GM21717 (cell line): Measurements from ENCODE around the gene ERC1.
"Not testable (repeated sequence)": the region's sequence is repeated elsewhere in the genome, so short reads cannot be mapped to it uniquely, and the experiment has no call there.

ENCODE experiments used
- ATAC-seq: cut with Tn5 transposase; IDR thresholded peaks from one replicate; pipeline ENCODE4 v1.9.1; 2021; ENCODE audit warnings: mild to moderate bottlenecking, moderate library complexity; ENCODE audit not compliant: unreplicated experiment

The ERC1 gene

DNA sequence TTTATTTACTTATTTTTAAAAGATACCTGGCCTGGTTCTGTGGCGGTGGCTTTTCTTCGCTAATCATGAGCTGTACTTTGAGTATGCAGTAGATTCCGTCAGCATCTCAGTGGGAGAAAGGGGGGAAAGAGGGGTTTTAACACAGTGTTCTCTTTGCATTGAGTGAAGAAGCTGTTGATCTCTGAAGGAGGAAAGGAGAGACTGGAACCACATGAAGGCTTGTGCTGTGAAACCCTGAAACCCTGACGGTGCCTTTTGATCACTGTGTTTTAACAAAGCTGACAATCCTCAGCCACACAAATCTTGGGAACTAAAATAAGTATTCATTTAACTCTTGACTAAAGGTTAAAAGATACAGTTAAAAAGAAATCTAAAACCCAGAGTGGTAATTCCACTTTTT lies 353.2 kb downstream of the ERC1 start:
- no peak for ATAC-seq

DNA sequence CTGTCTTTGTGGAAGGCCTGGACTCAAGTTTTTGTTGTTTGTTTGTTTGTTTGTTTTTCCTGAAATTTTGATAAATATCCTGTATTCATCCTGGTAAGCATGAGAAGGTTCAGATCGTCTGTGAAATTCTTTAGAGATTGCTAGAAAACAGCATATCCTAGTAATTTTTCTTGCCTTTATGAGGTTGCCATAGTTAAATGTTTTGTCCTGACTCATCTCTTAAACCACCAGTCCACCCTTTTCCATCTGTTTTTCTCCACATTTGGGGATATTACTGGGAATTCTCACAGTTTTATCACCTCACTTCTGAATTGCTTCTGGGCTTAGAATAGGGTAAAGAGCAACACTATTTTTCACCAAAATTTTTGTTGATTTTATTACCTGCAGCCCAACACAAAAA lies 355.1 kb downstream of the ERC1 start:
- ATAC-seq = no peak

DNA sequence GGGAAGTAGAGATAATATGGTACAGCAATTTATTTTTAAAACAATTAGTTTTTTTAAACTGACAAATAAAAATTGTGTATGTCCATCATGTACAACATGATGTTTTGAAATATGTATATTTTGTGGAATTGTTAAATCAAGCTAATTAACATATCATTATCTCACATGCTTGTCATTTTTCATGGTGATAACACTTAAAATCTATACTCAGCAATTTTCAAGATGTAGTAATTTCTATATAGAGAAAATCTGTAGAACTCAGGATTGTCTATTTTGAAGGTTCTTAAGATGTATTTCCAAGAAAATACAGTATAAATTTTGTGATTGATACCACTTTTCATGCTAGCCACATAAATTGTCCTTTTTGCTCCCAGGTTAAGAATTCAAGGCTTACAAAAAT lies 356.3 kb downstream of the ERC1 start:
- ATAC-seq = no peak

DNA sequence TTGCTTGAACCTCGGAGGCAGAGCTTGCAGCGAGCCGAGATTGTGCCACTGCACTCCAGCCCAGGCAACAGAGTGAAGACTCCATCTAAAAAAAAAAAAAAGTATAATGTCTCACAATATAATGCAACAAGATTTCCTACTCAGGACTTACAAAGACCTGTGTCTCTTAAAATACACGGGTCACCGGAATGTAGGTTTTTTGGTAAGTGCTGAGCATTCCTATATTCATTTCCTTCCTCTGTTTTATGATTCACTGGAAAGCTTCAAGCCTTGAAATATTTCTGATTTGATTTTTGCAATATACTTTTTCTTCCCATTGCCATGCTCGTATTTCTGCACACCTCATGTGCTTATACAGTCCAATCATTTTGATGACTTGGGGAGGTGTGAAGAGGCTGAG lies 357.6 kb downstream of the ERC1 start:
- no peak for ATAC-seq

DNA sequence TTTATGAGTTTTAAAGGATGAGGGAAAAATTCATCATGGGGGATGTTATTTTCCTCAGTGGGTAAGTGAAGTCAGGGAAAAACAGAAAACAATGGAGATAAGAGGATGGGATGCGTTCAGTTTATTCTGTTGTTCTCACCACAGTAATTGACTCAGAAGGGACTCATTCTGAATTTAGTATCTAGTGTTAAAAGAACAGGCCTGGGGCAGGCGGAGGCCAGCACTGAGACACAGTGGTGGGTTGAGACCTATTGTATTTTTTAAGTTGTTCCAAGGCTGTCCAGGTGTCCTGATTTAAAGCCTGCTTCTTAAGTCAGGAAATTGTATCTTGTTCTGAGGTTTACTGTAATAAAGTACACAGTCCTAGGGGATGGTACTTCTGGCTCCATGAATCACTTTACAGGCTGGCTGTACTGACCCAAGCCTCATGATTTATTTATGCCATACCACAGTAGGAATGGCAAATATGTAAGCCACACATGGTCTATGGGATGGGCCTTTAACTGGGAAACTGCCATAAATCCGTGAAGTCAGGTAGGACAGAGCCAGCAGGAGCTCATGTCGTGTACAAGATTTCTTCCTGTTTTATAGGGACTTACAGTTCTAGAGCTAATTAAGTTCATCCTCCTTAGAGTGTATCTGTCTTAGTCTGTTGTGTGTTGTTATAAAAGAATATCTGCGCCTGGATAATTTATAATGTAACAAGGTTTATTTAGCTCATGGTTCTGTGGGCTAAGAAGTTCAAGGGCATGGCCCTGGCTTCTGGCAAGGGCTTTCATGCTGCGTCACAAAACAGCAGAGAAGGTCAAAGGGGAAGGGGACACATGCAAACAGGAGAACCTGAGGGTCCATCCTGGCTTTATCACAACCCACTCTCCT lies 359.3 kb downstream of the ERC1 start:
- no peak for ATAC-seq

DNA sequence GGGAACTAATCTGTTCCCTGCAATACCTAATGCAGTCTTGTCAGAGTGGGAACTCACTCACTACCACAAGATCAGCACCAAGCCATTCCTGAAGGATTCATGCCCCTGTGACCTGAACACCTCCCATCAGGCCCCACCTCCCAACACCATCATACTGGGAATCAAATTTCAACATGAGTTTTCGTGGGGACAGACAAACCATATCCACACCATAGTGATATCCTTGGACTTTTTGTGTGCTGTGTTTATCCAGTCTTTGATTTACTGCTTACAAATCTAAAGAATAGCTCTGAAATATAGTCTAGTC lies 359.9 kb downstream of the ERC1 start:
- ATAC-seq = no peak

DNA sequence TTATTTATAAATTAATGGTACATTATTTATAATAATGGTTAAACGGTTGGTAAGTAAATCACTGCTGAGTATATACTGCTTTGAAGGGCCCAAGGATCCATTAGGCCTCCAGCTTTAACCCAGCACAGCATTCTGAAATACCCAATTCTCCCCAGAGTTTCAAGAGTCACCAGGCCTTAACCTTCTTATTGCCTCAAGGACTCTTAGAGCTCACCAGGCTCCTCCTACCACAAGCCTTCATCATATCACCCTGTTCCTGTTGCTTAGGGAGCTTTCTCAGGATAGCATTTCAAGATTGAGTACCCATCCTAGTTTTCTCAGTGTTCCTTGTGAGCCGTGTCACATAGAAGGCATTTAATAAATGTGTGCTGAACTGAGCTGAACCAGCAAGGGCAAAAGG lies 360.9 kb downstream of the ERC1 start:
- no peak for ATAC-seq

DNA sequence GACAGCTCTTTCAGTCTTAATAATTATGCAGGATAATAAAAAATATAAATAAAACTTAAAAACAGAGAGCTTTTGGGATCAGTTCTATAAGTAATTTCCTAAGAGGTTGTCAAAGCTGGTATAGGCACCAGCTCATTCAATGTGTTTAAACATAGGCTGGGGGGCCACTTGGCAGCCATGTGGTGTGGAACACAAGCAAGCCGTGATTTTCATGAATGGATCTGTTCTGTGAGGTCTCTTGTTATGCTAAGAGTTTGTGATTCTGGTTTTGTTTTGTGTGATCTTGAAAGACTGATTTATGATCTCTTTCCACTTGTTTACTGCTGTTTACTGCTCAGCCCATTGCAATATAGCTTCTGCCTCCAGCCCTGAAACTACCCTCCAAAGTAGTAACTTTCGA lies 362.4 kb downstream of the ERC1 start:
- ATAC-seq = no peak

DNA sequence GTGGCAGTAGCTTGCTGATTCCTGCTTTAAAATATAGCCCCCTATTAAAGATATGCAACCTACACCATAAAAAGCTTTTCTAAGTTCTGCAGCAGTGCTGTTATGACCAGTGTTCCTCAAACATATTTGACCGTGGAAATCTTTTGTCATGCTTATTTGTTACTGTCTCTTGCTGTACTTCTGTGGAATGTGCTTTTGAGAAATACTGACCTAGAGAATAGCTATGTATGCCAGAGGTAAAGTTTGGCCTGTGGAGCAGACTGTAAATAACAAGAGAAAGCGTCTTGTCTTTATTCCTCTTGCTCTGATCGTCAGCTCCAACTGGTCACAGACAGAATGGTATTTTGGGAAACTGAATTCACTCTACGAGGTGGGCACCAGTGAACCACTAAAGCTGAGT lies 364.4 kb downstream of the ERC1 start:
- no peak for ATAC-seq

DNA sequence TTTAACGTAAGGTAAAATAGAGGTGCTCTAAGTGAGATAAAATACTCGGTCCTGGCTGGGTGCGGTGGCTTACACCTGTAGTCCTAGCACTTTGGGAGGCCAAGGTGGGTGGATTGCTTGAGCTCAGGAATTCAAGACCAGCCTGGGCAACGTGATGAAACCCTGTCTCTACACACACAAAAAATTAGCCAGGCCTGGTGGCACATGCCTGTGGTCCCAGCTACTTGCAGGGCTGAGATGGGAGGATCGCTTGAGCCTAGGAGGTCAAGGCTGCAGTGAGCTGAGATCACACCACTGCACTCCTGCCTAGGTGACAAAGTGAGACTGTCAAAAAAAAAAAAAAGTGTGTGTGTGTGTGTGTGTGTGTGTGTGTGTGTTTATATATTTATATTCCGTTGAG lies 364.8 kb downstream of the ERC1 start:
- not testable (repeated sequence) for ATAC-seq

DNA sequence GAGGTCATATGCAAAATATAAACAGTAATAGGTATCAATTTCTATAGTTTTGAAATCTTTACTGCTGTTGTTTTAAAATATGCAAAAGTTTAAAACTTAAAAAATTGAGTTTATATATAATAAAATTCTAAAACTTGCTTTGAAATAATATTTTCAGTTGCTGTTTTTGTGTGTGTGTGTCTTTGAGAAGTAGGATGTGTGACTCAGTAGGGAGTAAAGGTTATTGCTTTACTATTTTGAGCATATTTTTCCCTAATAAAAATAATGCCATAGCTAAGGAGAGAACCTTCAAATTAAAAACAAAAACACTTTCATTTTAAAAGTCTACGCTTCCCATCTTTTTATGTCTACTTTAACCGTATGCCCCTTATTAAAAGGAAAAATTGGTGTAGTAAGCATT lies 365.3 kb downstream of the ERC1 start:
- no peak for ATAC-seq

DNA sequence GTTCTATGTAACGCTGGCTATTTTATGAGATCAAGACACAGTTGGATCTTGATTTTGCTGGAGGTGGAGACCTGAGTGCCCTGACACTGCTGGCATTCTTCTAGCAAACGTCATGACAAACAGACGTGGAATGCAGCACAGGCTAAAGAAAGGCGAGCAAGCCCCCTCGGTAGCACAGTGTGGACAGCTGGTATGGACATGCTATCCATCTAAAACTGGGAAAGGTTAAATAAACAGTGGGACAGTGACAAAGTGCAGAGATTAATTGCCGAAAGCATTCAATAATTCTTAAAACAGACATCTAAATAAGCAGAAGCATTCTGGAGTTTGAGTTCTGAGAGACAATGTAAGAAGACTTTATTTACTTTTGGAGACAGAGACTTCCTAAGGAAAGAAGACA lies 366.1 kb downstream of the ERC1 start:
- ATAC-seq = no peak

DNA sequence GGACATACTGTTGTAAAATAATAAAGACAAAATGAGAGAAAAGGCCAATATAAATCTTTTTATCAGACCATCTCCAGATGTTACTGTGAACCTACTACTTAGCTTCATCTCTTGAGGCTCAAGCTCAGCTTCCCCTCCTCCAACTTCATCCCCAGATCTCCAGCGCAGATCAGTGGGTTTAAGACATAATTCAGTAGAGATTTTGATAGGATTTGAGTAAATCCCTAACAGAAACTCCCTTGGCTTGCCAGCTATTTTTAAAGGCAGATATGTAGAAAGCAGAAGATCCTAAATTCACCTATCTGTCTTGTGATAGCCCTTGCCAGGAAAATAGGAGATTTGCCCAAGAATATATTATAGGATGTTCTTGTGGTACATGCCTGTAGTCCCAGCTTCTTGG lies 366.7 kb downstream of the ERC1 start:
- ATAC-seq = no peak

DNA sequence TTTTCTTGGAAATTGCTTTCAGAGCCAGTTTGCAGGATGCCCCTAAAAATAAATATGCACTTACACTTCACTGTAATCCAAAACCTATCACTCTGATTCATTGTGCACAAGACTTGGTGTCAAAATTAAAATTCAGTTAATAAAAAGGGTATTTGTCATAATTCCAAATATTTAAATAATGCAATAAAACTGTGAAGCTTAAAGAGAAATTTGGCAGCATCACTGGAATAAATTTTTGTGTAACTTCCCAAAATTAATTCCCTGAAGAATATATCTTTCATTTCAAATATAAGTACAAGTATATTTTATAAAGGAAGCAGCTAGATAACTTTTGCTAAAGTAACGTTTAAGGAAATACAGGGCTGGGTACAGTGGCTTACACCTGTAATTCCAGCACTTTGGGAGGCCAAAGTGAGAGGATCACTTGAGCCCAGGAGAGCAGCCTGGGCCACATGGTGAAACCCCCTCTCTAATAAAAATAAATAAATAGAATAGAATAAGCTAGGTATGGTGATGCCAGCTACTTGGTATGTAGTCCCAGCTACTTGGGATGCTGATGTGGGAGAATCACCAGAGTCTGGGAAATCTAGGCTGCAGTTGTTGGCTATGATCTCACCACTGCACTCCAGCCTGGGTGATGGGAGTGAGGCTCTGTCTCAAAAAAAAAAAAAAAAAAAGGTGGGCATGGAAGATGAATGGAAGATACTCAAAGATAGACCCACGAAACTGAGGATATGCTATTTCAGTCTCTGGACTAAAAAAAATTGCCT lies 369.6 kb downstream of the ERC1 start:
- no peak for ATAC-seq

DNA sequence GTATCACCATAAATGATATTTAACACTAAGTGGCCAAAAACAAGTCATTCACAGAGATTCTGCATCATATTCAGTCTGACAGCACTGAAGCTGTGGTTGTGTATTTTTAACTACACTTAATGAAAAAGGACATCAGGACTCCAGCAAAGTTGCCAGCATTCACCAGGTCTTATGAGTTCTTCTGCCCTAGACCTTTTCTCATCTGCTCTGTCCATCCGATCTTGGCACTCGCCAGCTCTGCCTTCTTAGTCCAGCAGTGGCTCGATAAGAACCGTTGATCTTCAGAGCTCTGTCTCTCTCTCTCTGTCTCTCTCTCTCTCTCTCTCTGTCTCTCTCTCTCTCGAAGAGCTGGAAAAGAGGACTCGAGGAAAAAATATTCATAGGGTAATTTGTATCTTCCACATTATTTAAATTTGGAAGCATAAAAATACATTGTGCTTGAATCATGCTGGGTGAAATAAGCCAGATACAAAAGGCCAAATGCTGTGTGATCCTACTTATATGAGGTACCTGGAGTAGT lies 371.2 kb downstream of the ERC1 start:
- ATAC-seq = no peak

DNA sequence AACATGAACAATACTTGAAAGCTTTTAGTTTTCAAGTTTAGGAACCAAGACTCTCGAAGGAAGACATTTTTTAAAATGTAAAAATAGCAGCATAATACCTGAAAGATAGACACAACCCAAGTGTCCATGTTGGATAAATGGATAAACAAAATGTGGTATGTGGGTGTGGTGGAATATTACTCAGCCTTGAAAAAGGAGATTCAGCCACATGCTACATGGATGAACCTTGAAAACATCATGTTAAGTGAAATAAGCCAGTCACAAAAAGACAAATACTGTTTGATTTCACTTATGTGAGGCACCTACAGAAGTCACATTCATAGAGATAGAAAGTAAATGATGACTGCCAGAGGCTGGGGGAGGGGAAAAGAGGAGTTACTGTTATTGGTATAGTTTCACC lies 374.7 kb downstream of the ERC1 start:
- ATAC-seq = no peak

DNA sequence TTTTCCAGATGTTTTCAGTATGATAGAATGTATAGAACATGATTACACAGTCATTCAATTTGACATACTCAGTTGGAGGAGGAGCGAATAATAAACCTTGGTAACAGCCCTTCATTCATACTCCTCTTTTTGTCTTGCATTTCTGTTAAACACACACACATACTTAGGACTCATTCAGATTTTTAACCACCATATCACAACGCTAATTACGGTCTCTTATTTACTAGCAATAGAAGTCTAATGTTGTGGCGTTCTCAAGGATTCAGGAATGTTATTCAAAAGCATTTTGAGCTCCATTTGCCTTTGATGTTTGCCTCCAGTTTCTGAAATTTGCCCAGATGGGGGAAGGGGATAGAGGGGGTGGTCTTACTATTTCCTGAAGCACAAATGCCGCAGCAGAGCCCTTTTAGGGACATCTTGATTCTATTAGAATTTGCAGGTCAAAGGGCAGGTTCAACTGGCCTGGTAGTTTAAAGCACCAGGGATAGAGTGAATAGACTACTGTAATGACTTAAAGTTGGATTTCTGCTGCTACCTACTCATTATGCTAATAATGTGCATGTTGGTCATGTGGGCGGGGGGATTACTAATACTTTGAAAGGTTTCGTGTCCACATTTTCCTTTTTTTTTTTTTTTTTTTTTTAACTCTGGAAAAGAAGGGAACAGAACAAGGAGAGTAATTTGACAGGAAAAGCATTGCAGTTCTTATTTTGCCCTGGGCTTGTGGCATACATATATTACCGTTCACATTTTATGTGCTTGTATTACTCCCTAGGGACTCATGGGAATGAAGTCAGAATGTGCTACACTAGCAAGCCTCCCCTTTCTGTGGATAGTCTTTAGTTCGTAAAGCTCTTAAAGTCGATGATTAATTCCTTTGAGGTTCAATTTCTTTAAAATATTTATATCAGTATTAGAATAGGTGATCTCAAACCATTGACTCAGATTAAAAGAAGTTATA lies 376.6 kb downstream of the ERC1 start:
- ATAC-seq = no peak

DNA sequence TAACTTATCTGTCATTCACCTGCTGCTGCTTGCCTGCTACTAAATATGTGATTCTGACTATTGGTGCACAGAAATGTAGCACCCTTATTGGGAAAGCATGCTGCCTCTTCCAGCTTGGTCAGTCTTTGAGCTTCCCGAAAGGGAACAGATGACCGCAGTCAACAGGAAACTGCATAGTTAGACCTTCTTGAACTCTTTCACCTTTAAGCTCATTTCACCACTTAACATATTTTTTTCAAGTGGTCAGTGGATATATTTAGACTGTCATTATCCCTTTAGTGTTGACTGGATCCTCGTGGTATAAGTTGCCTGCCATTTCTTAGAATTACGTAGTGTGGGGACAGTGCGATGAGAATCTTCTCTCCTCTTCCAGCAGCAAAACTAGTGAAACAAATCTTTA lies 378.4 kb downstream of the ERC1 start:
- ATAC-seq = no peak

DNA sequence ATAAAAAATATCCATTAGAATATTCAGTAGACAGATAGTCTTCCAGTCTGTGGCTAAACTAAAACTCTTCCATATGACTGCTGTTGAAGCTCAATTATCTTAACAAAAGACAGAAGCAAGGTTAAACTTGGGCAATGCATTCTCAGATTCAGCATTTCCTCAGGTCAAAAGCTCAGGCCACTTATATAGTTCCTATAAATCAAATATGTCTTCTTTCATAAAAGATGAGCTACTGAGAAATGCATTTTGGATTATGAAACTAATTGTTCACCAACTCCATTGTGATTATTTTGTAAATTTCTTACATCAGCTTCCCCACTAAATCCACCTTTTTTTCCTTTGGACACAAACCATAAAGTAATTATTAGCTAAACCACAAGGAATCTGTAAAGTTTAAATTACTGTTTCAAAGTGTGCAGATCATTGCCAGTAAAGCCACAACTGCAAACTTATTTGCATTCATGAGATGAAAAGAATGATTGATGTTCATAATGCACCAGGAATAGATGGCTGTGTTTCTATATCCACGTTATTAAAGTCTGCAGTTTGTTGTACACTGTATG lies 379.0 kb downstream of the ERC1 start:
- ATAC-seq = no peak

DNA sequence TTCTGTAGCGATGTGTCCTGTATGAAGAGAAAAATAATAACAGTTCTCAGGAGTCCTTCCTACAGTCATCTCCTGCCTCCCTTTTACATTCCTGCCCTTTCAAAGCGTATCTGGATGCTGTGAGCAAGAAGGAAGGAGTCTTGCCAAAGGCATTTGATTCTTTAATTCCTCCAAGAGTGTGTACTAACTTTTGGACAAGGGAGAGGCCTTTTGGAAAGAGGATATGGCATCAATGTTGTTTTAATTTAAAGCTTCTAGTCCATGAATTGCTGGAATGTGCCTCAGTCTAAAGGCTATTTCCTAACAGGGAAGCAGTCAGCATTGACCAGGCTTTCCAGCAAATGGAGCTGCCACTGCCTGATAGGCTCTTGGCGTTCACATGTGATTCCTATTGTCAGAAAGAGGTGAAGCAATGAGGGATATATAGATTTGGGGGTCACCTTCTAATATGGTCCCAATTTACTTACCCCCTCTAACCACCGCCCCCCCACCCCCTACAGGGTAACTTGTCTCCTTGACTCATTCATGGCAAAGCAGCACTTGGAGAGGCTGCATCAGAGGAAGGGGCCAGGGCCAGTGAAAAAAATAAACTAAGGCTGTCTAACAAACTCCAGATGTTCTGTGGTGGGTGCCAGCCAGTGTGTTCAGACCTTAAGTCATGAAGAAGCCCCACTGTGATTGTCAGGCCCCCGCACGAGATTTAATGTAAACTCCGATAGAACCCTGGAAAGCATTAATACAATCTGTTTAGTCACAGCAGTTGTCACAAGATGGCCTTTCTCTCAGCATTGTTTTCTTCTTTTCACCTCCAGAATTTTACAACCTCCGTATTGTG lies 383.1 kb downstream of the ERC1 start:
- ATAC-seq = no peak
